ENCODE results near the gene PDE4D. TPM values are rescaled to one million over a fixed set of nuclear protein-coding genes. Genes with fewer than 3 reads are reported as not detected.

Gene PDE4D
- total RNA-seq, 1 experiment from 2014 or later = 2.4 TPM

GRCh38 chr5:59773294-59773693 lies 120.2 kb downstream of the PDE4D start:
- ChIA-PET POLR2A (no interaction called here), CTCF (no interaction called here)
- Histone ChIP-seq H3K27ac (ENCODE audit: low read length) (no peak overlapping the region), H3K9me3 (ENCODE audit: control insufficient read depth, insufficient read depth, low read depth, low read length) (no peaks in the 10 kb centered on the region), H3K4me3 (ENCODE audit: low read depth in 2 of 2, low read length in 2 of 2) (no peak overlapping the region), H3K36me3 (ENCODE audit: control insufficient read depth, insufficient read depth, low read length) (no peaks in the 10 kb centered on the region), H3K27me3 (ENCODE audit: control insufficient read depth, insufficient read depth, low read length) (peaks cover 9% of the 10 kb centered on the region), H3K4me1 (ENCODE audit: control insufficient read depth, insufficient read depth, low read length) (peaks cover under 1% of the 10 kb centered on the region; the same call in 1 of the 2 replicates)
- intact Hi-C loops (cut with micrococcal nuclease; ENCODE audit: unreplicated experiment) = no loop called here
- BruUV-seq (replicated peaks) = no TSS peak
- DNase-seq (ENCODE audit: low read depth, low spot score) = no peak
- ATAC-seq = no peak
- no peak for TF ChIP-seq REST (IDR thresholded peaks at IDR 0.05; ENCODE audit: insufficient read depth in 1 of 2, low read depth in 2 of 2, low read length in 1 of 2)
- no peak for TF ChIP-seq TCF7L2 (IDR thresholded peaks at IDR 0.05; ENCODE audit: low read depth, low read length)
- TF ChIP-seq CTCF (IDR thresholded peaks at IDR 0.05) = no peak
- no peak for TF ChIP-seq POLR2AphosphoS5 (IDR thresholded peaks at IDR 0.05; ENCODE audit: low read depth, low read length)
- TF ChIP-seq SIN3A (IDR thresholded peaks at IDR 0.05; ENCODE audit: borderline replicate concordance, insufficient read depth, low read depth, low read length) = no peak
- in situ Hi-C loops (cut with HindIII; ENCODE audit: low pct_unique_long_range_greater_than_20kb, low sequenced_read_pairs) = no loop called here

- Histone ChIP-seq H3K27me3 (ENCODE audit: control insufficient read depth, insufficient read depth, low read length) (peaks cover 13% of the 10 kb centered on the region), H3K27ac (ENCODE audit: low read length) (no peak overlapping the region), H3K4me3 (ENCODE audit: low read depth in 2 of 2, low read length in 2 of 2) (no peak overlapping the region), H3K9me3 (ENCODE audit: control insufficient read depth, insufficient read depth, low read depth, low read length) (no peaks in the 10 kb centered on the region), H3K4me1 (ENCODE audit: control insufficient read depth, insufficient read depth, low read length) (peaks cover 3% of the 10 kb centered on the region; the same call in 1 of the 2 replicates), H3K36me3 (ENCODE audit: control insufficient read depth, insufficient read depth, low read length) (no peaks in the 10 kb centered on the region)
- in situ Hi-C loops (cut with HindIII; ENCODE audit: low pct_unique_long_range_greater_than_20kb, low sequenced_read_pairs) = no loop called here
- POLR2A ChIA-PET = no interaction called here
- no TSS peak for BruUV-seq (replicated peaks)
- no peak for DNase-seq (ENCODE audit: low read depth, low spot score)
- no peak for TF ChIP-seq REST (IDR thresholded peaks at IDR 0.05; ENCODE audit: insufficient read depth in 1 of 2, low read depth in 2 of 2, low read length in 1 of 2)
- no peak for TF ChIP-seq TCF7L2 (IDR thresholded peaks at IDR 0.05; ENCODE audit: low read depth, low read length)
- no peak for TF ChIP-seq POLR2AphosphoS5 (IDR thresholded peaks at IDR 0.05; ENCODE audit: low read depth, low read length)
- no peak for TF ChIP-seq SIN3A (IDR thresholded peaks at IDR 0.05; ENCODE audit: borderline replicate concordance, insufficient read depth, low read depth, low read length)
- no peak for TF ChIP-seq CTCF (IDR thresholded peaks at IDR 0.05)
- no peak for ATAC-seq
- CTCF ChIA-PET = no interaction called here
- intact Hi-C loops (cut with micrococcal nuclease; ENCODE audit: unreplicated experiment) = no loop called here
Measured at GRCh38 chr5:59772757-59773156, 120.8 kb downstream of the PDE4D start.
